IMR-90 (cell line): ENCODE data around the gene NAA10. TPM values are rescaled to one million over a fixed set of nuclear protein-coding genes. Genes with fewer than 3 reads are reported as not detected.

Source experiments
- ATAC-seq: fragments of 200-7000 bp; cut with Tn5 transposase; 2 replicates; pipeline ENCODE4 v1.9.1; 2020; ENCODE audit warnings: low read depth, mild to moderate bottlenecking, moderate library complexity
- BruUV-seq: library from RNA; stranded (reverse); fragments of 400-500 nt; replicated peaks from 2 replicates; lab custom pipeline; 2021; lab: Mats Ljungman, UMichigan
- CTCF ChIA-PET: fragments of 300-600 bp; formaldehyde crosslinking; extraction: SDS; loops from one replicate; lab custom pipeline; 2021; ENCODE audit warnings: antibody characterized with exemption; lab: Yijun Ruan, JAX
- POLR2A ChIA-PET: fragments of 300-600 bp; sonication (Branson Sonifier 250); formaldehyde crosslinking; loops from one replicate; lab custom pipeline; 2022; ENCODE audit warnings: antibody characterized with exemption; ENCODE audit not compliant: unreplicated experiment; lab: Charles Lee
- DNase-seq: peaks from one replicate; pipeline ENCODE4 v3.0.0; 2013
- H2AFZ ChIP-seq: replicated peaks from 2 replicates; pipeline ENCODE3; 2013; ENCODE audit warnings: low read length, mild to moderate bottlenecking; ENCODE audit not compliant: poor library complexity
- H2AK5ac ChIP-seq: 2 replicates; pipeline ENCODE4 v1.6.1; 2013; ENCODE audit warnings: low read depth, low read length, inconsistent platforms
- H2AK9ac ChIP-seq: replicated peaks from 2 replicates; pipeline ENCODE3; 2013; ENCODE audit warnings: mild to moderate bottlenecking, low read depth, low read length, moderate library complexity; ENCODE audit not compliant: poor library complexity
- H2BK120ac ChIP-seq: 2 replicates; pipeline ENCODE4 v1.6.1; 2013; ENCODE audit warnings: low read depth, low read length, inconsistent platforms
- H2BK15ac ChIP-seq: 3 replicates; pipeline ENCODE4 v1.6.1; 2013; ENCODE audit warnings: low read depth, low read length, inconsistent platforms
- H2BK20ac ChIP-seq: 2 replicates; pipeline ENCODE4 v1.6.1; 2013; ENCODE audit warnings: low read depth, mild to moderate bottlenecking, inconsistent platforms, low read length, moderate library complexity
- H2BK5ac ChIP-seq: 2 replicates; pipeline ENCODE4 v1.6.1; 2013; ENCODE audit warnings: mild to moderate bottlenecking, low read depth, low read length, inconsistent platforms; ENCODE audit not compliant: poor library complexity, severe bottlenecking
- H3K14ac ChIP-seq: replicated peaks from 2 replicates; pipeline ENCODE4 v1.6.1; 2013; ENCODE audit warnings: low read depth, low read length, inconsistent platforms
- H3K18ac ChIP-seq: 2 replicates; pipeline ENCODE4 v1.6.1; 2013; ENCODE audit warnings: low read depth, low read length, control low read depth
- H3K23ac ChIP-seq: 2 replicates; pipeline ENCODE4 v1.6.1; 2013; ENCODE audit warnings: low read depth, low read length, inconsistent platforms
- H3K27ac ChIP-seq: 2 replicates; pipeline ENCODE4 v1.5.1; 2013; ENCODE audit warnings: mild to moderate bottlenecking, control low read depth, low read length; ENCODE audit not compliant: insufficient read depth
- H3K27me3 ChIP-seq: 2 replicates; pipeline ENCODE4 v1.6.1; 2013; ENCODE audit warnings: low read length; ENCODE audit not compliant: control insufficient read depth, insufficient read depth
- H3K36me3 ChIP-seq: 2 replicates; pipeline ENCODE4 v1.6.1; 2013; ENCODE audit warnings: low read length, mixed read lengths; ENCODE audit not compliant: control insufficient read depth, insufficient read depth
- H3K4ac ChIP-seq: 2 replicates; pipeline ENCODE4 v1.6.1; 2013; ENCODE audit warnings: low read depth, low read length, inconsistent platforms
- H3K4me1 ChIP-seq: 2 replicates; pipeline ENCODE4 v1.6.1; 2013; ENCODE audit warnings: low read length, mixed read lengths; ENCODE audit not compliant: control insufficient read depth, insufficient read depth
- H3K4me2 ChIP-seq: 2 replicates; pipeline ENCODE4 v1.6.1; 2013; ENCODE audit warnings: low read depth, mild to moderate bottlenecking, control low read depth, low read length, moderate library complexity
- H3K4me3 ChIP-seq: 2 replicates; pipeline ENCODE4 v1.5.1; 2013; ENCODE audit warnings: low read depth, mild to moderate bottlenecking, control low read depth, low read length, moderate library complexity; ENCODE audit not compliant: insufficient read depth
- H3K56ac ChIP-seq: 2 replicates; pipeline ENCODE4 v1.6.1; 2013; ENCODE audit warnings: low read length, inconsistent platforms; ENCODE audit not compliant: insufficient read depth; ENCODE audit errors: extremely low read depth
- H3K79me1 ChIP-seq, 2 experiments: 2 replicates each; pipeline ENCODE4 v1.6.1; 2013; ENCODE audit warnings: low read length in 2 of 2, inconsistent platforms in 1 of 2, low read depth in 1 of 2
- H3K9ac ChIP-seq: 2 replicates; pipeline ENCODE4 v1.6.1; 2013; ENCODE audit warnings: low read depth, low read length, control low read depth
- H3K9me1 ChIP-seq: 2 replicates; pipeline ENCODE4 v1.6.1; 2013; ENCODE audit warnings: low read length, inconsistent platforms; ENCODE audit not compliant: insufficient read depth
- H3K9me3 ChIP-seq: 2 replicates; pipeline ENCODE4 v1.6.1; 2013; ENCODE audit warnings: low read length; ENCODE audit not compliant: control insufficient read depth, insufficient read depth
- H4K20me1 ChIP-seq: 2 replicates; pipeline ENCODE4 v1.6.1; 2013; ENCODE audit warnings: low read length, inconsistent platforms; ENCODE audit not compliant: insufficient read depth
- H4K5ac ChIP-seq: 2 replicates; pipeline ENCODE4 v1.6.1; 2013; ENCODE audit warnings: mild to moderate bottlenecking, low read depth, low read length, control low read depth
- H4K8ac ChIP-seq, 2 experiments: 2 replicates each; pipeline ENCODE4 v1.6.1; 2013; ENCODE audit warnings: low read depth in 2 of 2, low read length in 2 of 2, control low read depth in 1 of 2, inconsistent platforms in 1 of 2
- H4K91ac ChIP-seq: 2 replicates; pipeline ENCODE4 v1.6.1; 2013; ENCODE audit warnings: low read depth, low read length, inconsistent platforms; ENCODE audit not compliant: insufficient read depth
- BHLHE40 ChIP-seq: fragments of 150-350 bp; IDR thresholded peaks from 2 replicates; pipeline ENCODE4 v1.6.1; 2016; ENCODE audit warnings: mild to moderate bottlenecking, low read depth, low read length
- RCOR1 ChIP-seq: IDR thresholded peaks from 2 replicates; pipeline ENCODE4 v1.6.1; 2012; ENCODE audit warnings: mild to moderate bottlenecking, low read length, improper control_type of control experiment; ENCODE audit not compliant: insufficient replicate concordance
- SMC3 ChIP-seq: fragments of 150-350 bp; IDR thresholded peaks from 2 replicates; pipeline ENCODE4 v1.6.1; 2016; ENCODE audit warnings: low read depth, mild to moderate bottlenecking, antibody characterized with exemption, low read length, moderate library complexity
- USF2 ChIP-seq: fragments of 150-350 bp; IDR thresholded peaks from 2 replicates; pipeline ENCODE4 v1.6.1; 2017; ENCODE audit warnings: mild to moderate bottlenecking, antibody characterized with exemption, low read length, low read depth
- WGBS, 2 experiments: methylation state at CpG; one replicate each; pipeline versions ENCODE4 v1.1.5 to v1.1.7; 2013; ENCODE audit warnings: missing lambda C conversion rate in 2 of 2; ENCODE audit not compliant: insufficient read length in 1 of 2; ENCODE audit errors: extremely low coverage in 2 of 2; 5-methylcytosine and 5-hydroxymethylcytosine counted together
- dilution Hi-C: fragments of 300-500 bp; cut with HindIII; formaldehyde crosslinking; loops from one replicate; pipeline ENCODE4 v1.14.3; 2018; ENCODE audit warnings: low sequenced_read_pairs; ENCODE audit not compliant: unreplicated experiment
- in situ Hi-C: fragments of 300-500 bp; cut with MboI; formaldehyde crosslinking; loops from 3 replicates; pipeline ENCODE4 v1.14.3; 2019; ENCODE audit warnings: low sequenced_read_pairs, inconsistent platforms, mixed read lengths
- intact Hi-C: fragments of 100-400 bp; cut with micrococcal nuclease; formaldehyde crosslinking; loops from 2 replicates; pipeline ENCODE4 v1.10.0; 2022
- polyA plus RNA-seq, 3 experiments: library from polyadenylated mRNA; depleted of rRNA; stranded (reverse); fragments of >200 nt; gene quantifications; 2 replicates each; pipeline ENCODE4 v1.2.3, GENCODE V29; 2012; ENCODE audit warnings: low replicate concordance in 1 of 3
- total RNA-seq: library from RNA; depleted of rRNA; stranded (reverse); fragments of >200 nt; gene quantifications from 2 replicates; pipeline ENCODE4 v1.2.3, GENCODE V29; 2012

Gene NAA10
- total and polyA plus RNA-seq, 2 of the 4 experiments (the other 2 are of a cell fraction), result 98.6 to 172 TPM

- no peak overlapping the region for H4K8ac ChIP-seq
- ATAC-seq, result no peak
- H3K79me1 ChIP-seq, result no peaks in the 10 kb centered on the region
- H2BK20ac ChIP-seq, result no peak overlapping the region
- no peak overlapping the region for H3K14ac ChIP-seq
- no peak overlapping the region for H2BK5ac ChIP-seq
- no peak overlapping the region for H3K9ac ChIP-seq
- H3K4me2 ChIP-seq, result no peak overlapping the region
- H2AK9ac ChIP-seq, result no peak overlapping the region
- POLR2A ChIA-PET, result no interaction called here
- H2BK15ac ChIP-seq, result no peak overlapping the region
- no TSS peak for BruUV-seq
- no peak for DNase-seq
- H4K20me1 ChIP-seq, result no peaks in the 10 kb centered on the region; the same call in 1 of the 2 replicates
- H3K23ac ChIP-seq, result no peak overlapping the region
- CTCF ChIA-PET, result no interaction called here
- no peak overlapping the region for H3K27ac ChIP-seq
- H3K18ac ChIP-seq, result no peak overlapping the region
- intact Hi-C loops, result no loop called here
- H3K27me3 ChIP-seq, result peaks cover 3% of the 10 kb centered on the region; the same call in 1 of the 2 replicates
- no peak overlapping the region for H2BK120ac ChIP-seq
- H2AFZ ChIP-seq, result no peak overlapping the region
- H3K4me1 ChIP-seq, result peaks cover 9% of the 10 kb centered on the region; the same call in 1 of the 2 replicates
- 92% methylated on average over 27 of the region's 32 CpGs; no CpG with 5 or more reads in 1 of the 2 experiments for WGBS, 2 experiments
- no peaks in the 10 kb centered on the region for H3K36me3 ChIP-seq
- in situ Hi-C loops, result loop anchor here (25.0 kb wide), 1 partner anchor 943 kb away; no protein-coding TSS in a partner anchor
- no peak overlapping the region for H3K56ac ChIP-seq
- H3K4me3 ChIP-seq, result no peak overlapping the region
- dilution Hi-C loops, result no loop called here
- no peak overlapping the region for H2AK5ac ChIP-seq
- H3K9me1 ChIP-seq, result peaks cover 4% of the 10 kb centered on the region
- no peak overlapping the region for H4K5ac ChIP-seq
- H3K4ac ChIP-seq, result no peak overlapping the region
- H3K9me3 ChIP-seq, result no peaks in the 10 kb centered on the region; the same call in 1 of the 2 replicates
- TF ChIP-seq SMC3, result no peak
- TF ChIP-seq USF2, result no peak
- TF ChIP-seq RCOR1, result no peak
- no peak for TF ChIP-seq BHLHE40
- no peak overlapping the region for H4K91ac ChIP-seq
Observed at GRCh38 chrX:153905481-153906095, 29.2 kb downstream of the NAA10 start.
